Ishikawa (cell line): Measurements from ENCODE around the gene ARPC2.

Experiments
- CEBPB ChIP-seq: IDR thresholded peaks from 2 replicates; pipeline ENCODE4 v1.6.1; 2012
- CREB1 ChIP-seq: IDR thresholded peaks from 2 replicates; pipeline ENCODE4 v1.6.1; 2012; ENCODE audit warnings: low read depth
- EGR1 ChIP-seq: IDR thresholded peaks from 2 replicates; pipeline ENCODE4 v1.6.1; 2012
- FOXM1 ChIP-seq: IDR thresholded peaks from 2 replicates; pipeline ENCODE4 v1.6.1; 2012; ENCODE audit warnings: low read depth, borderline replicate concordance
- MAX ChIP-seq: IDR thresholded peaks from 2 replicates; pipeline ENCODE4 v1.6.1; 2012
- NFIC ChIP-seq: IDR thresholded peaks from 2 replicates; pipeline ENCODE4 v1.6.1; 2012
- RAD21 ChIP-seq: IDR thresholded peaks from 2 replicates; pipeline ENCODE4 v1.6.1; 2012; ENCODE audit warnings: low read depth
- REST ChIP-seq: IDR thresholded peaks from 2 replicates; pipeline ENCODE4 v1.6.1; 2012; ENCODE audit warnings: low read depth, mild to moderate bottlenecking
- TAF1 ChIP-seq: IDR thresholded peaks from 2 replicates; pipeline ENCODE4 v1.6.1; 2012; ENCODE audit warnings: low read depth, mild to moderate bottlenecking
- TCF12 ChIP-seq: IDR thresholded peaks from 2 replicates; pipeline ENCODE4 v1.6.1; 2012; ENCODE audit warnings: low read depth
- TEAD4 ChIP-seq: IDR thresholded peaks from 2 replicates; pipeline ENCODE4 v1.6.1; 2012
- USF1 ChIP-seq: IDR thresholded peaks from 2 replicates; pipeline ENCODE4 v1.6.1; 2012
- YY1 ChIP-seq: IDR thresholded peaks from 2 replicates; pipeline ENCODE4 v1.6.1; 2012; ENCODE audit warnings: low read depth
- ZBTB7A ChIP-seq: IDR thresholded peaks from 2 replicates; pipeline ENCODE4 v1.6.1; 2012; ENCODE audit warnings: low read depth

Gene ARPC2

GRCh38 chr2:218271487-218271797 is 54.5 kb downstream of the ARPC2 start:
- no peak for TF ChIP-seq EGR1
- TF ChIP-seq TEAD4: no peak
- TF ChIP-seq YY1: no peak
- no peak for TF ChIP-seq REST
- TF ChIP-seq RAD21: no peak

- TF ChIP-seq FOXM1 (no peak), TAF1 (no peak)
Measured at GRCh38 chr2:218271865-218272530, 55.0 kb downstream of the ARPC2 start.

- peak; percentile 93 for TF ChIP-seq RAD21
- TF ChIP-seq NFIC: peak; percentile 78
- no peak for TF ChIP-seq FOXM1
Measured at GRCh38 chr2:218272531-218273212, 55.7 kb downstream of the ARPC2 start.

GRCh38 chr2:218273908-218274249 is 56.9 kb downstream of the ARPC2 start:
- TF ChIP-seq RAD21 (no peak), CREB1 (no peak), FOXM1 (no peak), TEAD4 (no peak), MAX (no peak), TCF12 (no peak), YY1 (no peak), NFIC (no peak), USF1 (no peak), EGR1 (no peak), ZBTB7A (no peak), CEBPB (no peak), REST (no peak)

GRCh38 chr2:218274586-218274985 is 57.6 kb downstream of the ARPC2 start:
- TF ChIP-seq TAF1 (no peak), YY1 (no peak), RAD21 (no peak), FOXM1 (no peak)

GRCh38 chr2:218275371-218276072 is 58.5 kb downstream of the ARPC2 start:
- no peak for TF ChIP-seq TCF12
- TF ChIP-seq ZBTB7A: no peak
- TF ChIP-seq TEAD4: no peak
- no peak for TF ChIP-seq RAD21
- TF ChIP-seq CEBPB: no peak
- TF ChIP-seq NFIC: no peak
- TF ChIP-seq REST: no peak
- TF ChIP-seq USF1: no peak
